ENCODE data around the gene CD300LF. TPM values are rescaled to one million over a fixed set of nuclear protein-coding genes. Genes with fewer than 3 reads are reported as not detected.

CD300LF gene
- total RNA-seq, 1 experiment from 2014 or later = not detected

DNA sequence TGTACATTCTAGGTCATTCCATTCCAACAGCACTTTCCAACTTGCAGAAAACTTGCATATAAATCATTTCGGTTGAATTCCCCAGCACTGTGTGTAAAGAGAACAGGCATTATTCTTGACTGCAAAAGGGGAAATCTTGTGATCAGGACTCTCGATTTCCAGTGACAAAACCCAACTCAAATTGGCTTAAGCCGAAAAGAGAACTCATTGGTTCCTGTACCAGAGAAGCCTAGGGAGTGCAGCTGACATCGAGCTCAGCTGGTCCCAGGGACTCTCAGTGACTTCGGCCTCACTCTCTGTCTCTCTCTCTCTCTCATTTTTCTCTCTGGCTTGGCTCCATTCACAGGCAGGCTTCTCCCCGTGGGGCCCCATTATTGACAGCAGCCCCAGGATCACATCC, 30.7 kb downstream of the CD300LF start:
- H3K18ac ChIP-seq (ENCODE audit: insufficient read length, low read depth, low read length) = no peak overlapping the region
- H3K9me3 Mint-ChIP-seq = no peaks in the 10 kb centered on the region
- TF ChIP-seq, protein P1, sequence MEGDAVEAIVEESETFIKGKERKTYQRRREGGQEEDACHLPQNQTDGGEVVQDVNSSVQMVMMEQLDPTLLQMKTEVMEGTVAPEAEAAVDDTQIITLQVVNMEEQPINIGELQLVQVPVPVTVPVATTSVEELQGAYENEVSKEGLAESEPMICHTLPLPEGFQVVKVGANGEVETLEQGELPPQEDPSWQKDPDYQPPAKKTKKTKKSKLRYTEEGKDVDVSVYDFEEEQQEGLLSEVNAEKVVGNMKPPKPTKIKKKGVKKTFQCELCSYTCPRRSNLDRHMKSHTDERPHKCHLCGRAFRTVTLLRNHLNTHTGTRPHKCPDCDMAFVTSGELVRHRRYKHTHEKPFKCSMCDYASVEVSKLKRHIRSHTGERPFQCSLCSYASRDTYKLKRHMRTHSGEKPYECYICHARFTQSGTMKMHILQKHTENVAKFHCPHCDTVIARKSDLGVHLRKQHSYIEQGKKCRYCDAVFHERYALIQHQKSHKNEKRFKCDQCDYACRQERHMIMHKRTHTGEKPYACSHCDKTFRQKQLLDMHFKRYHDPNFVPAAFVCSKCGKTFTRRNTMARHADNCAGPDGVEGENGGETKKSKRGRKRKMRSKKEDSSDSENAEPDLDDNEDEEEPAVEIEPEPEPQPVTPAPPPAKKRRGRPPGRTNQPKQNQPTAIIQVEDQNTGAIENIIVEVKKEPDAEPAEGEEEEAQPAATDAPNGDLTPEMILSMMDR (conservative IDR thresholded peaks at IDR 0.05) = no peak
- H4K8ac ChIP-seq (replicated peaks; ENCODE audit: insufficient read length, low read depth, low read length) = no peak overlapping the region
- H2BK20ac ChIP-seq (ENCODE audit: low read depth, low read length, poor library complexity, severe bottlenecking) = no peak overlapping the region
- DNase-seq = no peak
- H3K27me3 Mint-ChIP-seq (ENCODE audit: low read depth) = peaks cover 63% of the 10 kb centered on the region
- H3K4me1 Mint-ChIP-seq = peaks cover 17% of the 10 kb centered on the region in 2 experiments
- no CpG with 5 or more reads among the region's 6 CpGs for WGBS (ENCODE audit: extremely low coverage, insufficient read length, low lambda C conversion rate)
- H3K79me1 ChIP-seq (ENCODE audit: insufficient read depth, low read depth, low read length, poor library complexity, severe bottlenecking) = no peaks in the 10 kb centered on the region
- no peak overlapping the region for H4K91ac ChIP-seq (ENCODE audit: insufficient read length, low read depth, low read length)
- H3K4ac ChIP-seq (ENCODE audit: low read depth, low read length) = no peak overlapping the region
- H4K5ac ChIP-seq (ENCODE audit: insufficient read length, low read depth, low read length) = no peak overlapping the region
- no peaks in the 10 kb centered on the region for H4K20me1 ChIP-seq (ENCODE audit: control insufficient read depth, insufficient read depth, insufficient read length)
- no peaks in the 10 kb centered on the region for H3K9me3 ChIP-seq (ENCODE audit: control insufficient read depth, low read depth, low read length)
- no peaks in the 10 kb centered on the region for H3K27me3 ChIP-seq (ENCODE audit: insufficient read depth, low read length)
- no peak overlapping the region for H3K27ac Mint-ChIP-seq
- no peak overlapping the region for H3K9ac ChIP-seq (ENCODE audit: extremely low read depth, insufficient read length, low read length)
- no peak overlapping the region for H2BK5ac ChIP-seq (ENCODE audit: insufficient read length, low read length)
- H2AK5ac ChIP-seq (ENCODE audit: insufficient read length, low read length) = no peak overlapping the region
- no peak overlapping the region for H3K27ac ChIP-seq (ENCODE audit: insufficient read length, low read depth, low read length)
- no peaks in the 10 kb centered on the region for H3K79me2 ChIP-seq (ENCODE audit: insufficient read depth, low read length)
- no peaks in the 10 kb centered on the region for H3K36me3 Mint-ChIP-seq (ENCODE audit: insufficient read depth in 1 of 3, low read depth in 3 of 3)
- H2BK12ac ChIP-seq (ENCODE audit: insufficient read length, low read depth, low read length) = no peak overlapping the region
- H3K4me2 ChIP-seq (ENCODE audit: insufficient read depth, insufficient read length, low read length) = no peak overlapping the region
- H3K23me2 ChIP-seq (ENCODE audit: insufficient read length, low read depth, low read length, poor library complexity, severe bottlenecking) = no peaks in the 10 kb centered on the region
- no peak overlapping the region for H3K23ac ChIP-seq (ENCODE audit: insufficient read length, low read depth, low read length)
- H2BK120ac ChIP-seq (ENCODE audit: low read depth, low read length, poor library complexity, severe bottlenecking) = no peak overlapping the region
- no peak overlapping the region for H3K4me3 Mint-ChIP-seq
- H2BK15ac ChIP-seq (ENCODE audit: low read depth, low read length) = no peak overlapping the region
- H3K14ac ChIP-seq (ENCODE audit: insufficient read depth, low read length) = no peak overlapping the region
- H3K4me1 ChIP-seq (ENCODE audit: insufficient read depth, low read length) = peaks cover 4% of the 10 kb centered on the region; the same call in 1 of the 2 replicates
- no peak overlapping the region for H2AFZ ChIP-seq (ENCODE audit: low read length)
- H3K56ac ChIP-seq (ENCODE audit: insufficient read length, low read depth, low read length) = no peak overlapping the region
- H3T11ph ChIP-seq (ENCODE audit: low read length) = no peak overlapping the region
